NCI-H1436 treated with DMSO at 0.1 percent for 48 hours (cell line): Measurements from ENCODE around the gene MYZAP.

Experiments used
- DNase-seq: peaks from one replicate; lab custom pipeline; 2025; lab: John Stamatoyannopoulos, UW

MYZAP gene

DNA sequence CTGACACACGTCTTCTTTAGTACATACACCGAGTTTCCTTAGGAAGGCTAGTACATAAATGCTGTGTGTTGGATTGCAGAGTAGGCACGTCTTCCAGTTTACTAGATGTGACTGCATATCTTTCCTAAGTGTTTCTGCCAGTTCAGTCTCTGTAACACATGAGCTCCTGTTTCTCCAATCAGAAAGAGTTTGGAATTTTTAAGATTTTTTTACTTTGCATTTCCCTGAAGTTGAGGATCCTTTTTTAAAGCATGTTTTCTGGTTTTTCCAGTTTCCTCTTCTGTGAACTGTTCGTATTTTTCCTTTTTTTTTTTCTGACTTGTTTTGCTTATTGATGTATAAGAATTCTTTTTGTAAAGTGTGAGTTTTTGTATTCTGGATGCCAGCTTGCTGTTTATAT, 107.3 kb downstream of the MYZAP start:
- no peak for DNase-seq

DNA sequence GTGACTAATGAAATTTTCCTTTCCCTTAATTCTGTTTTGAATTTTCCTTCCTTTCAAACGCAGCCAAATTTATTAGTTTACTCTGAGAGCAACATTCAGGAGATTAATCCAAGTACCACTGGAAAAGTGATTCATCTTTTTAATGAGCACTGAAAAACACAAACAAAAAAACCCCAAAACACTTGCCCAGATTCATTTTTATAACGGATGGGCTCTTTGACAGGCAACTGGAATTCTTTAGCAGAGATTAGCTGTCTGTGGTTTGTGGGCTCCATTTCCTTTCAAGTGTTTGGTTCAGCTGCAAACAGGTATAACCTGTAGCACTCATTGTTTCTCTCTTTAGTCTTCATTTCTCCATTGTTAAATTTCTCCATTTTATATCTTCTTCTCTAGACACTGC, 111.7 kb downstream of the MYZAP start:
- no peak for DNase-seq

DNA sequence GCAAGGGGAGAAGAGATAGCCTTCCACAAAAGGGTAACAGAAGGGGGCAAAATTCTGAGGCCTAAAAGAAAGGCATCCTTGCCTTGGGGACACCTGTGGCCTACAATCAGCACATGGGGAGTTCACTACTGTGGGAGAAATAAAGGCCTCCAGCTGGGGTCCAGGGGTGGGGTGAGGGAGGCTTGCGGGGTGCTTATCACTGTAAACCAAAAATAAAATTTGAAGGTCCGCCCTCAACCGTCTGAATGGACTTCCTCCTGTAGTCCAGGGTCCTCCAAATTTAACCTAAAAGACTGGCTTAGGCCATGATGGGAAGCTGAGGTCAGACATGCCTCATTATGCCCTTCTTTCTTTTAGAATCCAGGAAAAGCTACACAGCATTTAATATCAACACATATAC, 112.7 kb downstream of the MYZAP start:
- DNase-seq, result no peak

DNA sequence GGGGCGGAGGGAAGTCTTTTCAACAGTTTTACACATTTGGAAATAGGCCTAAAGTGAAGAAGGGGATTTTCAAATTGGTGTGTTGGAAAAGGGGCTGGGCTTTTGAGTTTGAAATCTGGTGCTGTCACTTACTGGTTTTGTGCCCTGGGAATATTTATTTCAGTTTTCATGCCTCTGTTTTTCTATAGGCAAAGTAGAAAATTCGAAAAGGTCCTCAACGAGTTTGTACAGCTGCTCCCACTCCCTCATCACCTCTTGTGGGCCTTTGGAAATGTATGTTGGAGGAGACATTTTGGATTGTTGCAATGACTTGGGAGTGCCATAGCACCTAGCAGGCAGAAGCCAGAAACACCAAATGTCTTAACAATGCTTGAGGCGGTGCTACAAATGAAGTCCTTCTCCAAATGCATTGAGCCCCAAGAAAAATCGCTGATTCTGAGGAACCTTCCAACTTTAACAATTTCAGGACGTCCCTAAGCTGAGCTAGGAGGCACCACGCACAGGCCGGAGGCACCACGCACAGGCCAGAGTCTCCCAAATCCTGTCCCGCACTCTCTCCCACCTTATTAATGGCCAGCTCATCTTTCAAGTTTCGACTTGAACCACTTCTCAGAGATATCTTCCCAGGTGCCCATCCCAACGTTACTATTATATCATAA, 114.2 kb downstream of the MYZAP start:
- no peak for DNase-seq

DNA sequence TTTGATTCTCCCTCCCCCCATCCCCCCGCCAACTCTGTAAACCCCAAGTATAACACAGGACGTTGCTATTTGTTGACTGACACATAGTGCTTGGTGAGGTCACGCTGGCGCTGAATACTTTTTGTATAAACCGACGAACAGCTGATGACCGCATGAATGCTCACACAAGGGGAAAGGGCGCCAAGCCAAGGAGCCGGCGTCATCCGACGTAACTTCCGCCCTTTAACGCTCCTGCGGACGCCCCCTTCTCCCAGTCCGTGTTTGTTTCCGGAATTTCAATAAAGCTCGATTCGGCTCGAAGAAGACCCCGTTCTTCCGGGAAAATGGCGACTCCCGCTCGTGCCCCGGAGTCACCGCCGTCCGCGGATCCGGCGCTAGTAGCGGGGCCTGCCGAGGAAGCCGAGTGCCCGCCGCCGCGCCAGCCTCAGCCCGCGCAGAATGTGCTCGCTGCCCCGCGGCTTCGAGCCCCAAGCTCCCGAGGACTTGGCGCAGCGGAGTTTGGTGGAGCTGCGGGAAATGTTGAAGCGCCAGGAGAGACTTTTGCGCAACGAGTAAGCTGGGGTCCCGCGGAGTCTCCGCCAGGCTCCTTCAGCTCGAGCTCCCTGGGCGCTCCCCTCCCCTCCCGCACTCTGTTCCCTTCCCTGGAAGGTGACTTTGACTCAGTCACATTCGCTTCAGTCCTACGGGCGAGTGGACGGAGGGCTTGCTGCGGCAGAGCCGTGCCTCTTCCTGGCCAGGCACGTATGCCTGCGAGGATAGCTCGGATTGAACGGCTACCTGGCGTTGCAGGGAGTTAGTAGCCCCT, 114.9 kb downstream of the MYZAP start, which contains the start of gene POLR2M:
POLR2M (plus strand) TSS at position 310 of the 805 bp plus-strand sequence; CDS start at position 439, 129 bp downstream.
- peak; percentile 76 for DNase-seq

DNA sequence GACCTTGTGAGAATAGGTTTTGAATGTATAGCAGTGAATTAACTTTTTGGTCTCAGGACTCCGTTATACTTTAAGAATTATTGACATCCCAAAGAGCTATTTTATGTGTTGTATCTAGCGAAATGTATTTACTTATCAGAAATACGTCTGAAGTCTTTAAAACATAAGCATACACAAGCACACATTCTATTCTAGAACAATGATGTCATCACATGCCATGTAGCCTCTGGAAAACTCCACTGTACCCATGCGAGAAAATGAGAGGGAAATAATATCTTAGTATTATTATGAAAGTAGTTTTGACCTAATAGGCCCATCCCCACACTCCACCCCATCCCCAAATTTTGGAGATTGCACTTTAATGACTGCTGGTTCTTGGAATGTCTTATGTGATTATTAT, 116.3 kb downstream of the MYZAP start:
- no peak for DNase-seq

DNA sequence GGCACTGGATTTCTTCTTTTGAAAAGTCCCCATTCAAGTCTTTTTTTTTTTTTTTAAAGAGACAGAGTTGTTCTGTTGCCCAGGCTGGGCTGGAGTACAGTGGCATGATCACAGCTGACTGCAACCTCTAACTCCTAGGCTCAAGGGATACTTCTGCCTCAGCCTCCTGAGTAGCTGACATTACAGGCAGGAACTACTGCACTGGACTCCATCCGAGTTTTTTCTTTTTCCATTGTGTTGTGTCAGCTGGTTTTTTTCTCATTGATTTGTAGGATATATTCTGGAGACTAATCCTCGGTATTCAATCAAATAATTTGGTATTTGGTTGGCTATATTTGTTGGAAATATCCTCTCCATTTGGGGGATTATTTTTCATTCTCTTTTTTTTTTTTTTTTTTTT, 126.6 kb downstream of the MYZAP start:
- no peak for DNase-seq

DNA sequence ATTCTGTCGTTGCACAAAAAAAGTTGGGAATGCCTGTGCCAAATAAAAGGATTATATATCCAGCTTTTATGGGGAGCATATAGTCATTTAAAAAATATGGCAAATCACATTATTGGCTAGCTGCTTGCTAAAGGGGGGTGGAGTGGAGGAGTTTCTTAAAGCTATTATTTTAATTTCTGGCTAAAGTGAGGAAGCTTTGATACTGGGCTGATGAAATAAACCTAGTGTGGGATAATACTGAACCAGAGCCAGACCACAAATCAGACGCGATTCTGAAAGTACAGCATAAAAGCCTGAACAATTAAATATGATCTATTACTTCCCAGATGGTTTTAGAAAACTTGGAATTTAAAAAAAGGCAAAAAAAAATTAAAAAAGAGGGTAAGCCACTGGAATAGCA, 129.2 kb downstream of the MYZAP start:
- no peak for DNase-seq

DNA sequence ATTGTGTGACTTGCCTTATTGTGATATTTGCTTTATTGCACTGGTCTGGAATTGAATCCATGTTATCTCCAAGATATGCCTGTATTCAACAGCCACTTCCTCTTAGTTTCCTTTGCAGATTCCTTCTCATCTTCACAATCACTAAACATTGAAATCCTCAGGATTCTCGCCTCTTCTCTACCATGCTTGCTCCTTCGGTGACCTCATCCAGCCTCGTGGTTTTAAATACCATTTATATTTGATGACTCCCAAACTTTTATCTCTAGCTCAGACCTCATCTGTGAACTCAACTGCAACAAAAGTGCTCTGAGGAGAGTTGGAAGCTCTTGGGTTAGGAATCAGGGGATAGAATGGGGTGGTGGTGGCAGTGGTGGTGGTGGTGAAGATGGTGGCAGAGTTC, 134.7 kb downstream of the MYZAP start:
- no peak for DNase-seq

DNA sequence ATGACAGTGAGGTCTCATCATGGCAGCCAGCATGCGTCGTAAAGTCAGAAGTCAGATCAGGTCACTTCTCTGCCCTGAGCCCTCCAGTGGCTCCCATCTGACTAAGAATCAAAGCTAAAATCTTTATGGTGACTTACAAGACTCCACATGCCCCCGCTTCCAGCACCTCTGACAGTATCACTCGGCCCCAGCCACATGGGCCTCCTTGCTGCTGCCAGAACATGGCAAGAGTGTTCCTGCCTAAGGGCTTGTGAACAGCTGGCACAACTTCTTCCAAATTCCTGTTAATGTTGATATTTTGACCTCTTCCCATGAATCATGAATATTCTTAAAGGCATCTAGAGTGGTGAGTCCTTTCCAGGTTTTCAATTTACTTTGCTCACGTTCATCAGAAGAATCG, 135.3 kb downstream of the MYZAP start:
- no peak for DNase-seq

DNA sequence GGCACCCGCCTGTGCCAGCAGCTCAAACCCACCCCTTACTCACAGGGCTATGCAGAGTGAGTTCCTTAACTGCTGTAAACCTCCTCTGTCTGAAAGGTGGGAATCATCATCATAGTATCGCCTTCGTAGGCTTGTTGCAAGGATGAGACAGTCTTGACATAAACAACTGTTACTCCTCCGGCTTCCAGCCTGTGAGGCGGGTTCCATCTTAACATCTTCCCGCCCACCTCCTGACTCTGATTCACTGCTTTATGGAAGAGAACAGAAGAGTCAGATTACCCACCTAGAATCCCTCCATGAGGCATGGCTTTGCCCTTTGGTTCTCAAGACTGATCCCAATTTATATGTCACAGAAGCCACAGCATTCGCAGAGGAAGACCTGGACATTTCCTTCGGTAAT, 136.7 kb downstream of the MYZAP start:
- DNase-seq, result no peak

DNA sequence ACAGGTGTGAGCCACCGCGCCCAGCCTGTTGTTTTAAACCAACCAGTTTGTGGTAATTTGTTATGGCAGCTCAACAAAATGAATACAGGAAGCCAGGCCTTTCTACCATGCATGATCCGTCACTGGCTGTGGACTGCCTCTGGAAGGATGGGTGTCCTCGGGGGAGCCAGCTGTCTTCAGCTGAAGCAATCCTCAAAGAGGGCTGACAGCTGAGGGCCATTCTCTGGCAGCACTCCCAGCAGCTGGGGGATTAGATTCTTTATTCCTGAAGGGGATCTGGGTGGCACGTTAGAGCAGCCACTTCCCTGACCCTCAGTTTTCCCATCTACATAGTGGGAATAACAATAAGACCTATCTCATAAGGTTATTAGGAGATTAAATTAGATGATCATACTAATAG, 139.2 kb downstream of the MYZAP start:
- no peak for DNase-seq

DNA sequence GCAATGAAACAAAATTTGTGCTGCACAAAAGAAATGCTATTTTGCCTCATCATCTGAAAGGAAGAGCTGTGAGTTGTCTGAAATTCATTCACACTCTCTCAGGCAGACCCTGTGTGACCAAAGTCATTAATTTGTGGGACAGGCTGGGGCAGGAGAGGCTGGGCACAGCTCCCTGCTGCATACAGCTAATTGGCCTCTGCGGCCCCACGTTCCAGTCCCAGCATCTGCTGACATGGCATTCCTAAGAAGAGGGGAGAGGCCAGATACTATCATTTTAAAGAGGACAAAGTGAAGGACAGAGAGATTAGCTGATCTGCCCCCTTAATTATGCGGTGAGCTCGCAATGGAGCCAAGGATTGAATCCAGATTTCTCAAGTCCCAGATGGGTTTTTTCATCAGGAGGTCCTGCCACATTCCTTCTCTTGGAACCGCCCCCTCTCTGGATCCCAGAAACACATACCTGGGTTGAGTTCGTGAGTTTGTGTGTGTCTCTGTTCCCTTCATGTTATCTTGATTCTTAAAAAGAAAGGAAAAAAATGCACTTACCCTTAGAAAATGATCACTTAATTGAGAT, 139.9 kb downstream of the MYZAP start:
- DNase-seq, result no peak

DNA sequence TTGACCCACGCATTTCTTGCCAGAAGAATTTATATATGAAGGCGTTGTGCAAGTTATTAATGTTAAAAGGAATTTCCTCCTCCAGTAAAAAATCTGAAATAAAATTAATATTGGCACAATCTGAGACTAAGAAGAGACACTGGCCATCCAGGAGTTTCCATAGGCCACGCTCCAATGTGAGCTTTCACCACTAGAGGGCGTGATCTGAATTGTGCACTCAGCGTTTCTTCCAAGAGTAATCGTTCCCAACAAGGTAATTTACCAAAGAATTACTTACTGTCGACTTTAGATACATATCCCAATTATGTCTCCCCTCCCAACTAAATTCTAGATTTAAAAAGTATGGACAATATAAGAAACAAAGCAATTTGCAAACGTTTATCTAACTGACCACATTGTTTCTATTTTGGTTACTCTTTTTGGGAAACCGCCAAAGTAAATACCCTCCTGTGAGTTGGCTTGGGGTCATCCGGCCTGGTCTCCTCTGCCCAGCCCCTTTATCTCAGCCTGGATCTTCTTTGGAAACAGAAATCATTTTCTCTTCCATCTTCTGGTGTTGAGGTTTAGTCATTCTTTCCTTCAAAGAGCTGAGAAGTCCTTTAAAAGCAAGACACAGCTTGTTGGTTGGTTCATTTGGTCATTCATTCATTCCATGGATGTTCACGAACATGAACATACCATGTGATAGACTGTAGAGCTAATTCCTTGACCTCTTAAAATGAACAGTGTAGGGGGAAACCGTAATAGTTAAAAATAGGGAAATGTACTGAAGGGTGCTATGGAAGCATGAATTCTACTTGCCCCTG, 141.0 kb downstream of the MYZAP start:
- no peak for DNase-seq

DNA sequence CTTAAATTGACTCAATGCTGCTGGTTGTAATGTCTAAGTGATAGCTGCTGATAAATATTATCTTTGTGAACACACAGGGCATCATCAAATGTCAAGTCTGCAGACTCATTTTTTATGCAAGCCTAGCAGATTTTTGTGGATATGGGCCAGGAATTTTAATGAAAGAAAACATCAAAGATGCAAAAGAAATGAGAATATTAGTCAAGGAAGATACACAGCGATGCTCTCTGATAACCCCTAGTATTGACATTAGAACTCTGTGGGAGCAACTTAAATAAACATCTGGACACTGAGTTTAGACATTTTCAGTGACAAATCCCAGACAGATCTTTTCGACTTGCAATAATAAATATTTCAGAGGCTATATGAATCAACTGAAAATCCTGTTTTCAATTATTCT, 143.2 kb downstream of the MYZAP start:
- no peak for DNase-seq
